Immature natural killer cell (primary cell): ENCODE data around the gene PLPPR4. TPM values are rescaled to one million over a fixed set of nuclear protein-coding genes. Genes with fewer than 3 reads are reported as not detected.
"Not testable (repeated sequence)": the region's sequence is repeated elsewhere in the genome, so short reads cannot be mapped to it uniquely, and the experiment has no call there.

Experiments used
- DNase-seq, 3 donors: peaks; one replicate each; pipeline ENCODE4 v3.0.0; 2022; ENCODE audit warnings: mixed read lengths in 1 of 3
- H3K27ac Mint-ChIP-seq, 6 donors: one replicate each; pipeline ENCODE4 v1.8.0; 2020; ENCODE audit warnings: mixed read lengths in 6 of 6, mild to moderate bottlenecking in 5 of 6, inconsistent platforms in 4 of 6, moderate library complexity in 3 of 6
- H3K27me3 Mint-ChIP-seq, 3 donors: one replicate each; pipeline ENCODE4 v1.8.0; 2020 to 2021; ENCODE audit warnings: low read depth in 3 of 3, mild to moderate bottlenecking in 3 of 3, mixed read lengths in 3 of 3, moderate library complexity in 3 of 3, inconsistent platforms in 1 of 3
- H3K36me3 Mint-ChIP-seq, 3 donors: one replicate each; pipeline ENCODE4 v1.8.0; 2020; ENCODE audit warnings: mixed read lengths in 3 of 3, inconsistent platforms in 2 of 3, mild to moderate bottlenecking in 2 of 3
- H3K4me1 Mint-ChIP-seq, 2 donors: one replicate each; pipeline ENCODE4 v1.8.0; 2020; ENCODE audit warnings: inconsistent platforms in 2 of 2, mild to moderate bottlenecking in 2 of 2, mixed read lengths in 2 of 2, moderate library complexity in 1 of 2
- H3K4me3 Mint-ChIP-seq, 5 donors: one replicate each; pipeline ENCODE4 v1.8.0; 2020; ENCODE audit warnings: mild to moderate bottlenecking in 5 of 5, mixed read lengths in 5 of 5, inconsistent platforms in 3 of 5, moderate library complexity in 3 of 5
- H3K9me3 Mint-ChIP-seq, 6 donors: one replicate each; pipeline ENCODE4 v1.8.0; 2020; ENCODE audit warnings: mild to moderate bottlenecking in 6 of 6, mixed read lengths in 6 of 6, inconsistent platforms in 4 of 6, moderate library complexity in 3 of 6
- polyA plus RNA-seq, 3 donors: library from polyadenylated mRNA; unstranded; fragments of 300-500 nt; fragmentation: Illumina TruSeq; gene quantifications; one replicate each; pipeline ENCODE4 v1.2.3, GENCODE V29; 2021

The PLPPR4 gene
- polyA plus RNA-seq, 3 donors from 2014 or later, result not detected

DNA sequence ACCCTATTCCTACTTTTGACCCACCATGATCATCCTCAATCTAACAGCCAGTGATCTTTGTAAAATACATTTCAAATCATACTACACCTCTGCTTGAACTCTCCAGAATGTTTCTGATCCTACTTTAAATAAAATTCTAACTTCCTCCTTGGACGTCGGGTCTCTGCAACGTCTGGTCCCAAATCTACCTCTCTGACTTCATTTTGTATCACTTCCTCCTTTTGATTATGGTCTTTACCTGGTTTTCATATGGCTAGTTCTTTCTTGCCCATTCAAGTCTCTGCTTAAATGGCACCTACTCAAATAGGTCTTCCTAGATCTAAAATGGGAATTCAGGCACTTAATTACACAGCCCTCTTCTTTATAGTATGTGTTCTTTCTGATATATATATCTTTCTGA, 18.2 kb downstream of the PLPPR4 start:
- Mint-ChIP-seq H3K4me1 (no peaks in the 10 kb centered on the region), H3K27ac (no peak overlapping the region), H3K27me3 (no peaks in the 10 kb centered on the region), H3K4me3 (no peak overlapping the region), H3K9me3 (peaks cover 1 to 10% (median 3%) of the 10 kb centered on the region in 6 donors), H3K36me3 (no peaks in the 10 kb centered on the region)
- DNase-seq, result no peak

DNA sequence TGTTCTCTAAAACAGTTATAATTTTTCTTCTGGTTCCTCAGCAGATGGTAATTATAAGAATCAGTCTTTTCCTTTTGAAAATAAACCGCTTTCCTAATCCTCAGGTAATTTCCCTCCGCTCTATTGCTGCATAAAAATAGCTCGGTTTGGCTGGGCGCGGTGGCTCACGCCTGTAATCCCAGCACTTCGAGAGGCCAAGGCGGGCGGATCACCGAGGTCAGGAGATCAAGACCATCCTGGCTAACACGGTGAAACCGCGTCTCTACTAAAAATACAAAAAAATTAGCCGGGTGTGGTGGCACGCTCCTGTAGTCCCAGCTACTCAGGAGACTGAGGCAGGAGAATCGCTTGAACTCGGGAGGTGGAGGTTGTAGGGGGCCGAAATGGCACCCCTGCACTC, 19.2 kb downstream of the PLPPR4 start:
- DNase-seq, H3K4me1 Mint-ChIP-seq, H3K4me3 Mint-ChIP-seq, H3K27ac Mint-ChIP-seq, H3K27me3 Mint-ChIP-seq, H3K36me3 Mint-ChIP-seq: not testable (repeated sequence)
- H3K9me3 Mint-ChIP-seq, result peaks cover 2 to 10% (median 3%) of the 10 kb centered on the region in 6 donors

DNA sequence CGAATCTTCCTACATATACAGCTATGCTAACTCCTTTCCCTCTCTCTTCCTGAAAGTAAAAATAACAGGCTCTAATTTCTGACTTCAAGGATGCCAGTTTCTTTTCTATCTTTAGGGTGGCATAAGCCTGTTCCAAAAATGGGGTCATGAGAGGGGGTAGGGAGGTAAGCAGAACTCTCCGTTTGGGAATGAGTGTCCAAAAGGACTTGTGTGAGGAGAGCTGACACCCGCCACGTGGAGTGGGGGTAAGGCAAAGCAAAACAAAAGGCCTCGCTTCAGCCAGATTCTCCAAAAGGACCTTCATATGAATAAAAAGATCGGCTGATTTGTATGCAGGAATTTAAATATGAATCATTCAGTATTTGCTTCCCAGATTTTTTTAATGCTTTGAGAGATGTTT, 28.6 kb downstream of the PLPPR4 start:
- DNase-seq, result no peak
- Mint-ChIP-seq H3K4me1 (no peaks in the 10 kb centered on the region), H3K36me3 (no peaks in the 10 kb centered on the region), H3K27me3 (peaks cover 0 to 2% (median 0%) of the 10 kb centered on the region in 3 donors), H3K9me3 (peaks cover 0 to 5% (median 3%) of the 10 kb centered on the region in 6 donors), H3K27ac (no peak overlapping the region), H3K4me3 (no peak overlapping the region)

DNA sequence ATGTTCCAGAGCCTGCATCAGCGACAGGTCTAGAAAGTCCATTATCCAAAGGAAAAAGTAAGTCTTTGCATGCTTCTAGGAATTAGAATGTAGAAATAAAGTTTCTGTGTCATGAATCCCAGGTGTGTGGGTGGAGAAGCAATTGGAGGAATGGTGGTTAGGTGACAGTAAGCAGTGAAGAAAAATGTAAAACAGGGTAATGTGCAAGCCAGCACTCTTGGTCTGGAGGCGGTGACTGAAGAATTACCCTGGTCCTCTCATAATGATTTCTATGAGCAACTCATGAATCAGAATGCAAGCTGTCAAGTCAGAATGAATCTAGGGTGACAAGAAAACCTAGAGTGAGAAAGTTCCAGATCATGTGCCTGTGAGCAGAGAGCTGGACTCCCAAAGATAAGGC, 33.6 kb downstream of the PLPPR4 start:
- H3K36me3 Mint-ChIP-seq, result no peaks in the 10 kb centered on the region
- no peak overlapping the region for H3K27ac Mint-ChIP-seq
- peaks cover 0 to 5% (median 1%) of the 10 kb centered on the region in 6 donors for H3K9me3 Mint-ChIP-seq
- DNase-seq, result no peak
- H3K27me3 Mint-ChIP-seq, result no peaks in the 10 kb centered on the region
- no peak overlapping the region for H3K4me3 Mint-ChIP-seq
- no peaks in the 10 kb centered on the region for H3K4me1 Mint-ChIP-seq

DNA sequence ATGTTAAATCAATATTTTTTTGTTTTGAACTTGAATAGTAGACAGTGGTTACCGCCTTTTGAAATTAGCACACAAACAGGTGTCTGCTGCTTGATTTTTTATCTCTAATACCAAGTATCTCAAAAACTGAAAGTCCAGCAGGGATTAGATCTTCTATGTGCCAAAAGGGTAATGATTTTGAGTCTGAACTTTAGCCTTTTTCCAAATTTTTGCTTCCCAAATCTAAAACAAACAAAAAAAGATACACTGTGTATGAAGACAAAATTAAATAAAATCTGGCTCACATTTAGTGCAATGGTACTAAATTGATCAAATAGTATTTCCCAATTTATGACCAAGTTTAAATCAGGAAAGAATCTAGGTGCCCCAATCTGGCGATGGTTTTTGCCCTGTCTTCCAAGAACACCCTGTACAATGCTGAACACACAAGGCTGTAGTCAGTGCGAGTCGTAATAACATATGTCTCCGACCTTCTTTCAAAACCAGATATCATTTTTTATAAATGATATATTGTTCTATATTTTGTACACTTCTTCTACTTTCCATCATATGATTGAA, 40.5 kb downstream of the PLPPR4 start:
- H3K27ac Mint-ChIP-seq, result no peak overlapping the region
- H3K4me1 Mint-ChIP-seq, result no peaks in the 10 kb centered on the region
- no peak overlapping the region for H3K4me3 Mint-ChIP-seq
- H3K9me3 Mint-ChIP-seq, result peaks cover 3 to 20% (median 5%) of the 10 kb centered on the region in 6 donors
- H3K27me3 Mint-ChIP-seq, result no peaks in the 10 kb centered on the region
- no peak for DNase-seq
- no peaks in the 10 kb centered on the region for H3K36me3 Mint-ChIP-seq

DNA sequence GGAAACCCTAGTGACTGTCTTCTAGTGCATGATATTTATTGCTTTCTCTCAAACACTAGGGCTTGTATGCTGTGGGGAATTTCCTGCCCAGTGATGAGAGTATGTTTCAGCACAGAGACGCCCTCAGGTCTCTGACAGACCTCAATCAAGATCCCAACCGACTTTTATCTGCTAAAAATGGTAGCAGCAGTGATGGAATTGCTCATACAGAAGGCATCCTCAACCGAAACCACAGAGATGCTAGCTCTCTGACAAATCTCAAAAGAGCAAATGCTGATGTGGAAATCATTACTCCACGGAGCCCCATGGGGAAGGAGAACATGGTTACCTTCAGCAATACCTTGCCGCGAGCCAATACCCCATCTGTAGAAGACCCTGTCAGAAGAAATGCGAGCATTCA, 41.3 kb downstream of the PLPPR4 start:
- Mint-ChIP-seq H3K27me3 (no peaks in the 10 kb centered on the region), H3K9me3 (peaks cover 3 to 20% (median 5%) of the 10 kb centered on the region in 6 donors), H3K36me3 (no peaks in the 10 kb centered on the region), H3K4me1 (no peaks in the 10 kb centered on the region), H3K4me3 (no peak overlapping the region), H3K27ac (no peak overlapping the region)
- no peak for DNase-seq

DNA sequence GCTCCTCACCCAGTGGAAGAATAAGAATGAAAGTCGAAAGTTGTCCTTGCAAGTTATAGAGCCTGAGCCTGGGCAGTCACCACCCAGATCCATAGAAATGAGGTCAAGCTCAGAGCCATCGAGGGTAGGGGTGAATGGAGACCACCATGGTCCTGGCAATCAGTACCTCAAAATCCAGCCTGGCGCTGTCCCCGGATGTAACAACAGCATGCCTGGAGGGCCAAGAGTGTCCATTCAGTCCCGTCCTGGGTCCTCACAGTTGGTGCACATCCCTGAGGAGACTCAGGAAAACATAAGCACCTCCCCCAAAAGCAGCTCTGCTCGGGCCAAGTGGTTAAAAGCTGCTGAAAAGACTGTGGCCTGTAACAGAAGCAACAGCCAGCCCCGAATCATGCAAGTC, 41.8 kb downstream of the PLPPR4 start:
- Mint-ChIP-seq H3K36me3 (no peaks in the 10 kb centered on the region), H3K27ac (no peak overlapping the region), H3K9me3 (peaks cover 3 to 24% (median 5%) of the 10 kb centered on the region in 6 donors), H3K27me3 (peaks cover 0 to 2% (median 0%) of the 10 kb centered on the region in 3 donors), H3K4me3 (no peak overlapping the region), H3K4me1 (no peaks in the 10 kb centered on the region)
- no peak for DNase-seq

DNA sequence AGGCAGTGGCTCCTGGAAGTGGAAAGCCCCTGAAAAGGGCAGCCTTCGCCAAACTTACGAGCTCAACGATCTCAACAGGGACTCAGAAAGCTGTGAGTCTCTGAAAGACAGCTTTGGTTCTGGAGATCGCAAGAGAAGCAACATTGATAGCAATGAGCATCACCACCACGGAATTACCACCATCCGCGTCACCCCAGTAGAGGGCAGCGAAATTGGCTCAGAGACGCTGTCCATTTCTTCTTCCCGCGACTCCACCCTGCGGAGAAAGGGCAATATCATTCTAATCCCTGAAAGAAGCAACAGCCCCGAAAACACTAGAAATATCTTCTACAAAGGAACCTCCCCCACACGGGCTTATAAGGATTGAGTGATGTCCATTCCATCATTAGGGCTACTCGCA, 42.4 kb downstream of the PLPPR4 start:
- peaks cover 0 to 2% (median 0%) of the 10 kb centered on the region in 3 donors for H3K27me3 Mint-ChIP-seq
- H3K36me3 Mint-ChIP-seq, result no peaks in the 10 kb centered on the region
- no peak for DNase-seq
- H3K27ac Mint-ChIP-seq, result no peak overlapping the region
- no peaks in the 10 kb centered on the region for H3K4me1 Mint-ChIP-seq
- H3K4me3 Mint-ChIP-seq, result no peak overlapping the region
- H3K9me3 Mint-ChIP-seq, result peaks cover 3 to 26% (median 5%) of the 10 kb centered on the region in 6 donors

DNA sequence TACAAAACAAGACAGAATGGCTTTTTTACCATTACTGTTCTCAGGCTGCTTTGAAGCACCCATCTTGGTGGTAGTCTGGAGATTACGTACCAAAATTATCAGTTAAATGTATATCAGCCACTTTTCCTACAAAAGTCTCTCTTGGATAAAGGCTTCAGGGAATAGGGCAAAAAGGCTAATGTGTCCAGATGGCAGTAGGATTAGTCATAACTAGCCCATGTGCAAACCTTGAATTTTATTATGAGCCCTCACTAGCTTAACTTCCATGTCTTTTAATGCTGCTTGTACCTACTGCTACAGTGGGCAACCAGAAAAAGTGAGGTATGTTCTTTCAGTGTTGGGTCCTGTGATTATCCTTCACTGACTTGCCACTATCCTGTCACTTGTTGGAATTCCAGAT, 51.0 kb downstream of the PLPPR4 start:
- H3K36me3 Mint-ChIP-seq, result no peaks in the 10 kb centered on the region
- H3K4me1 Mint-ChIP-seq, result no peaks in the 10 kb centered on the region
- H3K27me3 Mint-ChIP-seq, result peaks cover 0 to 5% (median 2%) of the 10 kb centered on the region in 3 donors
- no peak overlapping the region for H3K4me3 Mint-ChIP-seq
- peaks cover 4 to 18% (median 7%) of the 10 kb centered on the region in 6 donors for H3K9me3 Mint-ChIP-seq
- DNase-seq, result no peak
- no peak overlapping the region for H3K27ac Mint-ChIP-seq

DNA sequence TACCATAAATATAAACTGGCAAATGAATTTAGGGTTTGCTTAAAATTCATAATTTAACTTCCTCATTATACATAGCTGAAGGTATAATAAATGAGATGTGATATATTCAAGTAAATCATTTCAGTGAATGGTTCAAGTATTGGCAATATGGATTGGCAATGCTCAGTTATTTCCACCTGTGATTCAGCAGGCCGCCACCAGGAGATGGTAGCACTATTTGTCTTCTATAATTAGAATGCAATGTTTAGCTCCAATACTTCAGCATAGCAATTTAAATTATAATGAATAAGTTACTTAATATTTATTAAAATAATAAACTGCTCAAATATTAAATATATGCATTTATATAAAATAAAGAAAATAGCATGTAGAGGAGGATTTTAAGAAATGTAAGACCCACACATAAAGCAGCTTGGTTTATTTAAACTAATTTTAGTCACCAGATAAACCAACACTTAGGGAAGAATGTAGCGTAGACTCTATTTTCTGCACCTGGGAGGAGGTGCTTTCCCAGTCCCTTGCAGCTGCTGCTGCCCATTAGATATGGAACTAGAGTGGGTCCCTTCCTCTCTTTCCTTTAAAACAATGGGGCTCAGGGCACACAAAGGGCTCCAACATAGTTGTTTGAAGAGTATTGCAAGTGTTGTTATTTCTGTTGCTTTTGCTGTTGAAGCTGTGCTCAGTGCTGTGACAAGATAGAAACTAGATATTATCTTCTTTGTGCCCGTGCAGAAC, 62.1 kb downstream of the PLPPR4 start:
- Mint-ChIP-seq H3K27me3 (peaks cover 0 to 2% (median 0%) of the 10 kb centered on the region in 3 donors), H3K4me1 (no peaks in the 10 kb centered on the region), H3K4me3 (no peak overlapping the region), H3K27ac (no peak overlapping the region), H3K9me3 (peaks cover 0 to 8% (median 2%) of the 10 kb centered on the region in 6 donors), H3K36me3 (no peaks in the 10 kb centered on the region)
- no peak for DNase-seq

DNA sequence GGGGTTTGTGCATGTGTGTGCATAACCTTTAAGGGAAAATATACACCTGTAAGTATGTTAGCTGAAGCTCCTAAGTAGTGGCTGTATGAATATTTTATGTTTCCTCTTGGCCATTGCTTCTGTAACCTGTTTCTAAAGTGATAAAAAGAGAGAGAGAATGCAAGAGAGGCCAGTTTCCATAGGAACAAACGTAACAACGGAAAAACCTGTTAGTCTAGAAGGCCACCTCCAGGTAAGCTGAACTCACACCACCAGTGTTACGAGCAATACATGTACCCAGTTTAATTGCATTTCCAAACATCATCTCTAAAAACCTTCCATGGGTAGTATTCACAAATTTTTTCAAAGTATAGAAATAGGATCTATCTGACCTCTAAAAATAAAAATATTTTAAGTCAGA, 63.1 kb downstream of the PLPPR4 start:
- no peak for DNase-seq
- Mint-ChIP-seq H3K4me3 (no peak overlapping the region), H3K36me3 (no peaks in the 10 kb centered on the region), H3K4me1 (no peaks in the 10 kb centered on the region), H3K9me3 (peaks cover 0 to 8% (median 4%) of the 10 kb centered on the region in 6 donors), H3K27ac (no peak overlapping the region), H3K27me3 (peaks cover 0 to 2% (median 0%) of the 10 kb centered on the region in 3 donors)

DNA sequence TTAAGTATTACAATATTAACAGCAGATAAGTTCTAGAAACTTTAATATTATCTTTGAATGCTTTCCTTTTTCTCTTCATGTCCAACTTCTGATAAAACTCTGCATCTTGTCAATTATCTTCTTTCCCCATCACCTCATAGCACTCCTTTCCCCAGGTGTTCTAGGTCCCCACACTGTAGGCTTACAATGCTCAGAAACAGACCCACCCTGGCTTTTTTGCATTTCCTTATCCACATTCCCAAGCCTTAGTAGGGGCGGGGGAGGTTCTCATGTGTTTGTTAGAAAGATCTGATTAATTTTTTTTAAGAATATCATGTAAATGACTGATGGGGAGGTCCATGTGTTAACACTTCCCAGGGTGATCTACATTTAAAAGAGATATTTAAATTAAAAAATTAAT, 63.9 kb downstream of the PLPPR4 start:
- H3K9me3 Mint-ChIP-seq, result peaks cover 0 to 8% (median 4%) of the 10 kb centered on the region in 6 donors
- H3K27me3 Mint-ChIP-seq, result peaks cover 0 to 2% (median 0%) of the 10 kb centered on the region in 3 donors
- no peak overlapping the region for H3K27ac Mint-ChIP-seq

DNA sequence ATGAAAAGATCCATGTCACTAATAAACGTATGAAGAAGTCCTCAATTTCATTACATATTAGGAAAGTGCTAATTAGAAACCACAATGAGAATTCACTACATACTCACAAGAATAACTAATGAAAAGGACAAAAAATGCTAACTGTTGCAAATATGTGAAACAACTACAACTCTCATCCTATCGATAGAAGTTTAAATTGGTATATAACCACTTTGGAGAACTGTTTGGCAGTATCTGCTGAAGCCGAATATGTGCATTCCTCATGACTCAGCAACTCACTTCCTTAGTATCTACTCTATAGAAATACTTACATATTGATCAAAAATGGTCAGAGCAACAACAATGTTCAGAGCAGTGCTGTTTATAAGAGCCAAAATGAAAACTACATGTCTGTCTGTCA, 66.8 kb downstream of the PLPPR4 start:
- no peak overlapping the region for H3K4me3 Mint-ChIP-seq
- peaks cover 0 to 5% (median 3%) of the 10 kb centered on the region in 6 donors for H3K9me3 Mint-ChIP-seq
- H3K27ac Mint-ChIP-seq, result no peak overlapping the region
- DNase-seq, result no peak
- H3K27me3 Mint-ChIP-seq, result peaks cover 0 to 1% (median 0%) of the 10 kb centered on the region in 3 donors
- H3K36me3 Mint-ChIP-seq, result no peaks in the 10 kb centered on the region
- no peaks in the 10 kb centered on the region for H3K4me1 Mint-ChIP-seq

More for the DNA sequence above, 63.9 kb downstream of the PLPPR4 start:
- H3K4me3 Mint-ChIP-seq, result no peak overlapping the region
- no peaks in the 10 kb centered on the region for H3K4me1 Mint-ChIP-seq
- no peak for DNase-seq
- H3K36me3 Mint-ChIP-seq, result no peaks in the 10 kb centered on the region

DNA sequence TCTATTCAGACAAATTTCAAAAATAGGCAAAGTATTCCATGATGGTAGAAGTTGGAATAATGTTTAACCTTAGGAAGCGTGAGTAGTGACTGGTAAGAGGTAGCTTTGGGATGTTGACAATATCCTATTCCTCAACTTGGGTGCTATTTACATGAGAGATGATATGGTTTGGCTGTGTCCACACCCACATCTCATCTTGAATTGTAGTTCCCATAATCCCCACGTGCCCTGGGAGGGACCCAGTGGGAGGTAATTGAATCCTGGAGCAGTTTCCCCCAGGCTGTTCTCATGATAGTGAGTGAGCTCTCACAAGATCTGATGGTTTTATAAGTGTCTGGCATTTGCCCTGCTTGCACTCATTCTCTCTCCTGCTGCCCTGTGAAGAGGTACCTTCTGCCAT, 67.3 kb downstream of the PLPPR4 start:
- Mint-ChIP-seq H3K27me3 (peaks cover 0 to 1% (median 0%) of the 10 kb centered on the region in 3 donors), H3K4me1 (no peaks in the 10 kb centered on the region), H3K4me3 (no peak overlapping the region), H3K36me3 (no peaks in the 10 kb centered on the region), H3K9me3 (peaks cover 0 to 5% (median 3%) of the 10 kb centered on the region in 6 donors), H3K27ac (no peak overlapping the region)
- DNase-seq, result no peak
